A549 (cell line): ENCODE results near the gene CCDC187. TPM values are rescaled to one million over a fixed set of nuclear protein-coding genes. Genes with fewer than 3 reads are reported as not detected.

Experiments used
- ATAC-seq, 2 experiments: fragments of 200-7000 bp in 1 of 2; fragments of >200 bp in 1 of 2; cut with Nextera tagmentation in 1 of 2; cut with Tn5 transposase in 1 of 2; 3 replicates each; pipeline versions ENCODE4 v1.8.0 to v1.9.1; 2018 to 2020; ENCODE audit warnings: mild to moderate bottlenecking in 1 of 2, moderate library complexity in 1 of 2
- CTCF ChIA-PET: fragments of 300-600 bp; sonication (Branson Sonifier 250); formaldehyde crosslinking; extraction: SDS; loops from one replicate; lab custom pipeline; 2021; ENCODE audit warnings: antibody characterized with exemption, inconsistent platforms; lab: Yijun Ruan, JAX
- POLR2A ChIA-PET: fragments of 350-600 bp; formaldehyde crosslinking; extraction: SDS; loops from one replicate; lab custom pipeline; 2021; ENCODE audit warnings: antibody characterized with exemption, inconsistent platforms; lab: Yijun Ruan, JAX
- DNase-seq, 2 experiments: peaks; one replicate each; pipeline versions ENCODE4 v3.0.0 to v3.0.0-alpha.2; 2011 to 2016; ENCODE audit warnings: low read depth in 1 of 2, low spot score in 1 of 2
- FAIRE-seq: peaks from 2 replicates; lab custom pipeline; 2011; peaks lifted over from hg19 to GRCh38; lab: Jason Lieb, UNC
- H3K27ac ChIP-seq, 2 experiments: fragments of >200 bp; sonication (Bioruptor Twin); formaldehyde crosslinking; 3 replicates each; pipeline ENCODE4 v1.5.1; 2016 to 2017
- H3K4me1 ChIP-seq: fragments of >200 bp; sonication (Bioruptor Twin); formaldehyde crosslinking; 3 replicates; pipeline ENCODE4 v1.6.1; 2016
- H3K4me2 ChIP-seq: fragments of >200 bp; sonication (Bioruptor Twin); formaldehyde crosslinking; 3 replicates; pipeline ENCODE4 v1.6.1; 2016
- H3K4me3 ChIP-seq: fragments of >200 bp; sonication (Bioruptor Twin); formaldehyde crosslinking; 3 replicates; pipeline ENCODE4 v1.5.1; 2016
- H3K9me3 ChIP-seq: fragments of >200 bp; sonication (Bioruptor Twin); formaldehyde crosslinking; 3 replicates; pipeline ENCODE4 v1.6.1; 2016
- ATOH8 ChIP-seq: fragments of 250-450 bp; sonication (Bioruptor Pico); IDR thresholded peaks from 2 replicates; pipeline ENCODE4 v1.5.0; 2020; ENCODE audit warnings: low read depth, mild to moderate bottlenecking, moderate library complexity
- CBX2 ChIP-seq: fragments of 200-600 bp; sonication (generic); IDR thresholded peaks from 2 replicates; pipeline ENCODE4 v1.6.1; 2016; ENCODE audit warnings: low read depth, mild to moderate bottlenecking, borderline replicate concordance
- CBX8 ChIP-seq: fragments of 200-600 bp; sonication (generic); IDR thresholded peaks from 2 replicates; pipeline ENCODE4 v1.6.1; 2016
- CHD4 ChIP-seq: fragments of 200-600 bp; sonication (generic); IDR thresholded peaks from 2 replicates; pipeline ENCODE4 v1.6.1; 2016; ENCODE audit warnings: antibody characterized with exemption, mild to moderate bottlenecking, borderline replicate concordance
- EHF ChIP-seq: fragments of 250-450 bp; sonication (Bioruptor Pico); IDR thresholded peaks from 2 replicates; pipeline ENCODE4 v1.5.0; 2020; ENCODE audit warnings: mild to moderate bottlenecking
- EHMT2 ChIP-seq: fragments of 200-600 bp; sonication (generic); IDR thresholded peaks from 2 replicates; pipeline ENCODE4 v1.6.1; 2016; ENCODE audit warnings: antibody characterized with exemption, low read depth, mild to moderate bottlenecking, moderate library complexity
- FOXS1 ChIP-seq: fragments of 250-450 bp; sonication (Bioruptor Pico); IDR thresholded peaks from 2 replicates; pipeline ENCODE4 v1.5.0; 2020; ENCODE audit warnings: mild to moderate bottlenecking, moderate library complexity
- HDAC2 ChIP-seq: fragments of 200-600 bp; sonication (generic); IDR thresholded peaks from 2 replicates; pipeline ENCODE4 v1.6.1; 2016
- HOXB13 ChIP-seq: fragments of 250-450 bp; sonication (Bioruptor Pico); IDR thresholded peaks from 2 replicates; pipeline ENCODE4 v1.5.0; 2020; ENCODE audit warnings: low read depth, mild to moderate bottlenecking, moderate library complexity
- HOXB5 ChIP-seq: fragments of 250-450 bp; sonication (Bioruptor Pico); IDR thresholded peaks from 2 replicates; pipeline ENCODE4 v1.5.0; 2020; ENCODE audit warnings: mild to moderate bottlenecking, moderate library complexity
- KDM5A ChIP-seq: fragments of 200-600 bp; sonication (generic); IDR thresholded peaks from 2 replicates; pipeline ENCODE4 v1.6.1; 2016; ENCODE audit warnings: antibody characterized with exemption, mild to moderate bottlenecking
- PHF8 ChIP-seq: fragments of 200-600 bp; sonication (generic); IDR thresholded peaks from 2 replicates; pipeline ENCODE4 v1.6.1; 2016; ENCODE audit warnings: low read depth, mild to moderate bottlenecking, antibody characterized with exemption, moderate library complexity, borderline replicate concordance
- RARB ChIP-seq: fragments of 250-450 bp; sonication (Bioruptor Pico); IDR thresholded peaks from 2 replicates; pipeline ENCODE4 v1.8.0; 2021; ENCODE audit warnings: mild to moderate bottlenecking, moderate library complexity
- RFX5 ChIP-seq: fragments of 450-650 bp; IDR thresholded peaks from 2 replicates; pipeline ENCODE4 v1.7.1; 2014; ENCODE audit warnings: antibody characterized with exemption, mild to moderate bottlenecking, moderate library complexity
- RNF2 ChIP-seq: fragments of 200-600 bp; sonication (generic); IDR thresholded peaks from 2 replicates; pipeline ENCODE4 v1.6.1; 2016; ENCODE audit warnings: low read depth, mild to moderate bottlenecking, antibody characterized with exemption, moderate library complexity, borderline replicate concordance
- ZNF302 ChIP-seq: fragments of 250-450 bp; sonication (Bioruptor Pico); IDR thresholded peaks from 2 replicates; pipeline ENCODE4 v1.9.0; 2021; ENCODE audit warnings: inconsistent platforms, mild to moderate bottlenecking, moderate library complexity
- WGBS: methylation state at CpG from one replicate; pipeline ENCODE4 v1.1.6; 2017; ENCODE audit errors: missing lambda C conversion rate; 5-methylcytosine and 5-hydroxymethylcytosine counted together
- polyA plus RNA-seq, 4 experiments: library from polyadenylated mRNA; depleted of rRNA in 3 of 4; stranded (reverse); fragments of >200 nt; fragmentation: RNase III in 1 of 4; extraction: RNeasy Plus Mini Kit Qiagen cat#74134 plus additional on column Dnase treatment in 1 of 4; gene quantifications; 2 replicates in 3 of 4; 3 replicates in 1 of 4; pipeline ENCODE4 v1.2.3, GENCODE V29; 2011 to 2017
- TF ChIP-seq, protein P1 (sequence below): fragments of 450-650 bp; IDR thresholded peaks from 2 replicates; pipeline ENCODE4 v1.6.1; 2014; ENCODE audit warnings: antibody characterized with exemption
- TF ChIP-seq, protein P2 (sequence below): IDR thresholded peaks from 2 replicates; pipeline ENCODE4 v1.6.1; 2012; ENCODE audit warnings: low read depth, borderline replicate concordance
- TF ChIP-seq, protein P3 (sequence below): IDR thresholded peaks from 2 replicates; pipeline ENCODE4 v1.6.1; 2012
- TF ChIP-seq, protein P4 (sequence below): fragments of >200 bp; sonication (Bioruptor Twin); formaldehyde crosslinking; IDR thresholded peaks from 3 replicates; pipeline ENCODE4 v1.6.1; 2016

The CCDC187 gene
- polyA plus RNA-seq, 2 of the 4 experiments (the other 2 are of a cell fraction) = under 0.01 TPM; not detected in 1

DNA sequence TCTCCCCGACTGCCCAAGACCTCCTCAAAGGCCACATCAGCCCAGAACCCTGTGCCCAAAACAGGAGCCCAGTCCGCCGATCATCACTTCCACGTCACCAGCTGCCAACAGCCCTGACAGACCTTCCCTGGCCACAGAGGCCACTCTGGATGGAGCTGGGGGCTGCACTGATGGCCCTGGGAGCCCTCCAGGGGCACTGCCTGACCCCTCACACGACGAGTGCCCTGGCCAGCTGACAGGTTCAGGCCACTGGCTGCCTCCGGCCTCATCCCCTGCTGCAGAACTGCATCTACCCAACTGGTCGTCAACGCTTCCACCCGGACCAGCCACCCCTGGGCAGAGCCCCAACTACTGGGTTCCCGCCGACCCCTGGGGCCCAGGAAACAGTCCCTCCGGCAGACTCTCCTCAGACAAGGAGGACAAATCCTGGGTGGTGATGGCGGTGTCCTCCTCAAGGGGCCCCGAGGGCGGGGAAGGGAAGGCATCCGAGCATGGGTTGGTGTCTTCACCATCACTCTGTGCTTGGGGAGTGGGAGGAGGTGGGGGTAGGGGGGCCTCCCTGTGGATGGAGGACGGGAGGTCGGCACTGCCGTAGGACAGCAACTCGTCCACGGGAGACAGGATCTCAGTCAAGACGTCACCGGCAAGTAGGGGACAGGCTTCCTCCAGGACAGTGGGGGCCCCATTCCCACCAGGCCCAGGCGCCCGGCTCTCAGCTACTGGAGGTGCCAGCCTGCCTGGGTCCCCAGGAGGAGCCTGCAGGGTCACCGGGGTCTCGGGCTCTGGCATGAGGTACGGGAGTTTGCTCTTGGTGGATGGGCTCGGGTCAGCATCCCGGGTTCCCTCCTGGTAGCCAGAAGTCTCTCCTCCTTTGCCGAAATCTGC, 50.4 kb downstream of the CCDC187 start:
- H3K27ac ChIP-seq = no peak overlapping the region
- H3K4me3 ChIP-seq = no peak overlapping the region
- ChIA-PET POLR2A (interaction anchor here (1.5 kb wide), 1 partner anchor 14 kb away, joined by 5 read pairs; no protein-coding TSS in a partner anchor), CTCF (interaction anchor here (0.7 to 3.4 kb wide), 9 partner anchors 8 to 120 kb away, joined by 3 to 14 read pairs (median 3); no protein-coding TSS in a partner anchor)
- no peaks in the 10 kb centered on the region for H3K9me3 ChIP-seq
- 79% methylated on average over 23 of the region's 32 CpGs for WGBS
- no peak for FAIRE-seq
- no peak overlapping the region for H3K4me2 ChIP-seq
- DNase-seq = no peak
- ATAC-seq = no peak
- no peak for TF ChIP-seq EHMT2
- TF ChIP-seq PHF8 = no peak
- TF ChIP-seq RARB = no peak
- no peak for TF ChIP-seq CHD4
- TF ChIP-seq, protein P1, sequence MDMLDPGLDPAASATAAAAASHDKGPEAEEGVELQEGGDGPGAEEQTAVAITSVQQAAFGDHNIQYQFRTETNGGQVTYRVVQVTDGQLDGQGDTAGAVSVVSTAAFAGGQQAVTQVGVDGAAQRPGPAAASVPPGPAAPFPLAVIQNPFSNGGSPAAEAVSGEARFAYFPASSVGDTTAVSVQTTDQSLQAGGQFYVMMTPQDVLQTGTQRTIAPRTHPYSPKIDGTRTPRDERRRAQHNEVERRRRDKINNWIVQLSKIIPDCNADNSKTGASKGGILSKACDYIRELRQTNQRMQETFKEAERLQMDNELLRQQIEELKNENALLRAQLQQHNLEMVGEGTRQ = no peak
- H3K4me1 ChIP-seq = peaks cover 4% of the 10 kb centered on the region; the same call in 1 of the 3 replicates

GRCh38 chr9:136252846-136253245, 51.0 kb downstream of the CCDC187 start:
- DNase-seq = no peak
- whole genome bisulfite sequencing = 60% methylated on average over 7 of the region's 10 CpGs
- TF ChIP-seq CBX8 = no peak
- no peak for TF ChIP-seq ATOH8 (CRISPR knock-in tag)
- TF ChIP-seq RNF2 = no peak
- TF ChIP-seq, all 56 proteins: peak for 0
- Histone ChIP-seq H3K4me3 (no peak overlapping the region), H3K4me2 (no peak overlapping the region), H3K27ac (no peak overlapping the region), H3K9me3 (no peaks in the 10 kb centered on the region), H3K4me1 (peaks cover 4% of the 10 kb centered on the region; the same call in 1 of the 3 replicates)
- CTCF ChIA-PET = interaction anchor here (0.7 to 3.4 kb wide), 6 partner anchors 9 to 83 kb away, joined by 3 to 14 read pairs (median 4); no protein-coding TSS in a partner anchor
- ATAC-seq (no peak), FAIRE-seq (no peak)
- POLR2A ChIA-PET = no interaction called here

- WGBS = 80% methylated on average over 13 of the region's 29 CpGs
Measured at GRCh38 chr9:136252281-136252680, 51.6 kb downstream of the CCDC187 start.

More at GRCh38 chr9:136252281-136252680, 51.6 kb downstream of the CCDC187 start:
- H3K4me3 ChIP-seq = no peak overlapping the region
- ChIA-PET CTCF (interaction anchor here (0.8 to 2.8 kb wide), 2 partner anchors 9 to 17 kb away, joined by 3 to 9 read pairs; no protein-coding TSS in a partner anchor), POLR2A (no interaction called here)
- FAIRE-seq = no peak
- H3K27ac ChIP-seq = no peak overlapping the region
- no peak overlapping the region for H3K4me2 ChIP-seq
- H3K4me1 ChIP-seq = peaks cover 4% of the 10 kb centered on the region; the same call in 1 of the 3 replicates
- no peak for TF ChIP-seq HOXB5 (CRISPR knock-in tag)
- TF ChIP-seq, protein P2, sequence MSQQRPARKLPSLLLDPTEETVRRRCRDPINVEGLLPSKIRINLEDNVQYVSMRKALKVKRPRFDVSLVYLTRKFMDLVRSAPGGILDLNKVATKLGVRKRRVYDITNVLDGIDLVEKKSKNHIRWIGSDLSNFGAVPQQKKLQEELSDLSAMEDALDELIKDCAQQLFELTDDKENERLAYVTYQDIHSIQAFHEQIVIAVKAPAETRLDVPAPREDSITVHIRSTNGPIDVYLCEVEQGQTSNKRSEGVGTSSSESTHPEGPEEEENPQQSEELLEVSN = no peak
- no peak for TF ChIP-seq EHF (CRISPR knock-in tag)
- TF ChIP-seq CBX2 = no peak
- TF ChIP-seq FOXS1 (CRISPR knock-in tag) = no peak
- no peak for TF ChIP-seq HOXB13 (CRISPR knock-in tag)
- TF ChIP-seq HDAC2 = no peak
- TF ChIP-seq RFX5 = no peak
- TF ChIP-seq CHD4 = no peak
- TF ChIP-seq KDM5A = no peak
- TF ChIP-seq ZNF302 (CRISPR knock-in tag) = no peak
- TF ChIP-seq, protein P3, sequence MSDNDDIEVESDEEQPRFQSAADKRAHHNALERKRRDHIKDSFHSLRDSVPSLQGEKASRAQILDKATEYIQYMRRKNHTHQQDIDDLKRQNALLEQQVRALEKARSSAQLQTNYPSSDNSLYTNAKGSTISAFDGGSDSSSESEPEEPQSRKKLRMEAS = no peak
- TF ChIP-seq, protein P4, sequence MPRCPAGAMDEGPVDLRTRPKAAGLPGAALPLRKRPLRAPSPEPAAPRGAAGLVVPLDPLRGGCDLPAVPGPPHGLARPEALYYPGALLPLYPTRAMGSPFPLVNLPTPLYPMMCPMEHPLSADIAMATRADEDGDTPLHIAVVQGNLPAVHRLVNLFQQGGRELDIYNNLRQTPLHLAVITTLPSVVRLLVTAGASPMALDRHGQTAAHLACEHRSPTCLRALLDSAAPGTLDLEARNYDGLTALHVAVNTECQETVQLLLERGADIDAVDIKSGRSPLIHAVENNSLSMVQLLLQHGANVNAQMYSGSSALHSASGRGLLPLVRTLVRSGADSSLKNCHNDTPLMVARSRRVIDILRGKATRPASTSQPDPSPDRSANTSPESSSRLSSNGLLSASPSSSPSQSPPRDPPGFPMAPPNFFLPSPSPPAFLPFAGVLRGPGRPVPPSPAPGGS = no peak
- ATAC-seq = no peak
- DNase-seq = no peak
- H3K9me3 ChIP-seq = no peaks in the 10 kb centered on the region
